GM19463 (cell line): ENCODE data around the gene RNF112.
A peak's percentile ranks its signal among the peaks of the same experiment; 100 is the strongest.

ENCODE experiments used
- ATAC-seq: cut with Tn5 transposase; IDR thresholded peaks from one replicate; pipeline ENCODE4 v1.9.1; 2021; ENCODE audit warnings: mild to moderate bottlenecking, moderate library complexity; ENCODE audit not compliant: unreplicated experiment

The RNF112 gene

DNA sequence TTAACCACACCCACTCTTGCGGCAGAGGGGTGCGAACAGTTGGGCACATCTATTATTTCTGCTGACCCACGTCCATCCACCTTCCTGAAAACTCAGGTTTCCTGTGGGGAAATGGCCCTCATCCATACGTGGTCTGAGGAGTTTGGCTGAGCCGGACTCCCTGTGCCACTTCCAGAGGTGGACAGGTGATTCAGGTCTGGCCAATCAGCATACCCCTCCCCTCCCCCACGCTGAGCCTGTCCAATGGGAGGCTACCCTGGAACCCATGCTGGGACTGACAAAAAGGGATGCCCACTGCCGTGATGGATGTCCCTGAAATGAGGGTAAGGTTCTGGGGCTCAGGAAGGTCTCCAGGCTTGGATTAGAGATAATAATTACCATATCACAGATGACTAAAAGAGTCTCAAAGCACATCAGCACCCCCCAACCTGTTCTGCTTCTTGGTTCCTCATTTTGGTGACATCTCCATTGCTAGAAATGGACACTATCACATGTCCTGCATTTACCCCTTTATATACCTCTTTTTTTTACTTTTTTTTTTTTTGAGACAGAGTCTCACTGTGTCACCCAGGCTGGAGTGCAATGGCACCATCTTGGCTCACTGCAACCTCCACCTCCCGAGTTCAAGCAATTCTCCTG is 38.0 kb upstream of the RNF112 start:
- no peak for ATAC-seq

DNA sequence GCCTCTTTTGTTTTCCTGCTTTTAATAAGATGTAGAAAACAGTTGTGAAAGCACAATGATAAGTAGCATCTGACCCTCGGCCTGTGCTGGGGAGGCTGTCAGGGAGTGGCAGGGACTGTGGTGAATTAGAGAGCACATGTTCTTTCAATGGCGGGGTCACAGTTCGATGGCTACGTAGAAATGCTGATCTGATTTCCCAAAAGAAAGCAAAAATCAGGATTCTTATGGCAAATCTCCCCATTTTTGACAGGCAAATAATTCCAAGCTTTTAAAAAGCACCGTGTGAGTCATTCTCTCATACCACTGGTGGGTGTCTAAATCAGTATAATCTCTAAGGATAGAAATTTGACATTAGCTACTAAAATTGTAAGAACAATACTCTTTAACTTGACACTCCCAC is 36.9 kb upstream of the RNF112 start:
- no peak for ATAC-seq

DNA sequence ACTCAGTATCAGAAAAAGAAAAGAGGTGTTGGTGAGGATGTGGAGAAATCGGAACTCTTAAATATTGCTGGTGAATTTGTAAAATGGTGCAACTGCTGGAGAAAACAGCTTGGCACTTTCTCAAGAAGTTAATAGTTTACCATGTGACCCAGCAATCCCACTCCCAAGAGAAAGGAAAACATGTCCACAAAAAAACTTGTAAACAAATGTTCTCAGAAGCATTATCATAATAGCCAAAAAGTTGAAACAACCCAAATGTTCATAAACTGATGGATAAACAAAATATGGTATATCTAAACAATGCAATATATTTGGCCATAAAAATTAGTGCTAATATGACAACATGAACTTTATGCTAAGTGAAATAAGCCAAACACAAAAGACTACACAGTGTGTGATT is 35.3 kb upstream of the RNF112 start:
- no peak for ATAC-seq

DNA sequence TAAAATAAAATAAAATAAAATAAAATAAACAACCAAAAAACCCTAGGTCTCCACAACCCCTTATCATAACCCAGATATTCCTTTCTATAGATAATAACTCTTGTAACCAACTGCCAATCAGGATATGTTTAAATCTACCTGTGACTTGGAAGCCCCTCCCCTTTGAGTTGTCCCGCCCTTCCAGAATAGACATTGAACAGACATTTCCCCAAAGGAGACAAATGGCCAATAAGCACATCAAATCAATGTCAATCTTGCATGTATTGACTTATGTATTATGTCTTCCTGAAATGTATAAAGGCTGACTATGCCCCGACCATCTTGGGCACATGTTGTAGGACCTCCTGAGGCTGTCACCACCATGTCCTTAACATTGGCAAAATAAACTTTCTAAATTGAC is 34.2 kb upstream of the RNF112 start:
- ATAC-seq: no peak

DNA sequence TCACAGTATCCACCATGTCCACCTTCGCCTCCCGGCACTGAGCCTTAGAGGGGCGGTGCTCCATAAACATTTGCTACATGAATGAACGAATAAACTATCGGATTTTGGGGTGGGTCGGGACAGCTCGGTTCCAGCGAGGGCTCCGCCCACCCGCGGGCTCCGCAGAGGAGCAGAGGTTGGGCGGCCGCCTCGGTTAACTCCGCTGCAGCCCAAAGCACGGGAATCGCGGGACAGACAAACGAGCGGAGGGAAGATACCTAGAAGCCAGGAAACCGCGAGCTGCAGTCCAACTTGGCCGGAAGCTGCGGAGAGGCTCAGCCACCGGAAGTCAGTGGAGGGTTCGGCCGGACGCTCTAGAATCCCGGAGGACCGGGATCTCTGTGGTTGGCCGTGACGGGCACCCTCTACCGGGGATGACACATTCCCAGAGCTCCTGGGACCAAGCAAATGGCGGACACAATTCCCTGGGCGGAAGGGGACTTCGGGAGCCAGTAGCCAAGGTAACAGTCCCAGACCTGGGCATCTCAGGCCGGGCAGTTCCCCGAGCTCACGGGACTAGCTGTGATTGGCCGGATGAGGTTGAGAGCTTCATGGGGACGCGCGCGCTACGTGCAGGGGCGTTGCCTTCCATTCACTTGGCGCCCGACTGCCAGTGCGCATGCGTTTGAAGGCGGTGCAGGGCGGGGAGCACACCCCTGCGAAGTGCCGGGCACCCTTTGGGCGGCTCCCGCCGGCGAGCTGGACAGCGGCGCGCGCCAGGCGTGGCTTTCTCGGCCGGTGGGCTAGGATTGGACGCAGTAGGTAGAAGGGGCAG is 33.2 kb upstream of the RNF112 start:
- ATAC-seq: peak; percentile 93

DNA sequence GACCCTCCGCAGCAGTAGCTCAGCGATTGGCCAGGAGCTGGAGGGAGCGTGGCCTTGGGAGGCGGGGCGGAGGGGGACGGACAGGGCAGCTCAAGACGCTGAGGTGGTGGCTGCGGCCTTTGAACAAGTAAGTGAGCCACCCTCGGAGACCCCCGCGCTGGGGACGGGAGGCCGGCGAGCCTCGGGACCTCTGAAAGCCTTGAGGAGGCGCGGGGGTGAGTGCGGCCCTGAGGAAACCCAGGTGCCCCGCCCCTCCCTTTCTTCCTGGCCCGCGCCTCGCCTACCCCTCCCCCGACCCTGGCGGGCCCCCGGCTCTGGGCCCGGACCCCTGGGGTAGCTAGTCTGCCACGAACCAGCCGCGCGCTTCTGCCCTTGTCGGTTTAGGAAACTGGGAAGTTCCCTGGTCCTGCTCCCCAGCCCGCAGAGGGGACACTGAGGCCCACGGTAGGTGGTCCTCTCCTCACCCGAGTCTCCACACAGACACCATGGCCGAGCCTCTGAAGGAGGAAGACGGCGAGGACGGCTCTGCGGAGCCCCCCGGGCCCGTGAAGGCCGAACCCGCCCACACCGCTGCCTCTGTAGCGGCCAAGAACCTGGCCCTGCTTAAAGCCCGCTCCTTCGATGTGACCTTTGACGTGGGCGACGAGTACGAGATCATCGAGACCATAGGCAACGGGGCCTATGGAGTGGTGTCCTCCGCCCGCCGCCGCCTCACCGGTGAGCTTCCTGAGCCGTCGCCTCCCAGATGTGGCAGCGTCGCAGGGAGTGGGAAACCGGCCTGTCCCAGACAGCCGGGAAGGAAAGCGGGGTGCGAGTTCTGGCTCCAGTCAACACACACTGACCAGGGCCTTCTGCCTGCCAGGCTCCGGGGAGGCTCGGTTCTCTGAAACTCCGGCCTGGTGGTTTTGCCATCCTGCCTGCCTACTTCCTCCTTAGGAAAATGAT is 32.3 kb upstream of the RNF112 start, which contains the start of gene MAPK7:
Gene MAPK7, plus strand, starts transcription at position 83 of the 945 bp plus-strand sequence. Its CDS starts 403 bp downstream, at position 486.
- peak; percentile 3 for ATAC-seq

DNA sequence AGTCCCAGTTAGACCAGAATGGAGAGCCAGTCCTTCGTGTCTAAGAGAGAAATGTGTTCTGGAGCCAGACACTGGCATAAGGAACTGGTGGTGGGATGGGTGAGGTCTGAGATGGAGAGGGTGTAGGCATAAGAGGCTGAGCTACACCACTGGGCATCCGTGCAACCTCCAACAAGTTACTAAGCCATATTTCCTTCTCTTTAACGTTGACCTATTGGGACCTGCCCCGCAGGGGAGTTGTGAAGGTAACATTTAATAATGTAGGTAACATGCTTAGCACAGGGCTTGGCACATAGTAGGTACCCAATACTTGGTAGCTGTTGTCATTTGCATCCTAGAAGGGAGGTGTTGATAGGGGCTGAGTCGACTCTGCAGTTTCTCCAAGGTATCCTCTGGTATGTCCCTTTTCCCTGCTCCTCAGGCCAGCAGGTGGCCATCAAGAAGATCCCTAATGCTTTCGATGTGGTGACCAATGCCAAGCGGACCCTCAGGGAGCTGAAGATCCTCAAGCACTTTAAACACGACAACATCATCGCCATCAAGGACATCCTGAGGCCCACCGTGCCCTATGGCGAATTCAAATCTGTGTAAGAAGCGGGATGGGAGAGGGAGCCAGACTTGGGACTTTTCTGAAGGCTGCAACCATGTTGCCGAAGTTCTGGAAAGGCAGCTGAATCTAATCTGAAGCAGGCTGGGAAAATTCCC is 31.5 kb upstream of the RNF112 start:
- no peak for ATAC-seq

DNA sequence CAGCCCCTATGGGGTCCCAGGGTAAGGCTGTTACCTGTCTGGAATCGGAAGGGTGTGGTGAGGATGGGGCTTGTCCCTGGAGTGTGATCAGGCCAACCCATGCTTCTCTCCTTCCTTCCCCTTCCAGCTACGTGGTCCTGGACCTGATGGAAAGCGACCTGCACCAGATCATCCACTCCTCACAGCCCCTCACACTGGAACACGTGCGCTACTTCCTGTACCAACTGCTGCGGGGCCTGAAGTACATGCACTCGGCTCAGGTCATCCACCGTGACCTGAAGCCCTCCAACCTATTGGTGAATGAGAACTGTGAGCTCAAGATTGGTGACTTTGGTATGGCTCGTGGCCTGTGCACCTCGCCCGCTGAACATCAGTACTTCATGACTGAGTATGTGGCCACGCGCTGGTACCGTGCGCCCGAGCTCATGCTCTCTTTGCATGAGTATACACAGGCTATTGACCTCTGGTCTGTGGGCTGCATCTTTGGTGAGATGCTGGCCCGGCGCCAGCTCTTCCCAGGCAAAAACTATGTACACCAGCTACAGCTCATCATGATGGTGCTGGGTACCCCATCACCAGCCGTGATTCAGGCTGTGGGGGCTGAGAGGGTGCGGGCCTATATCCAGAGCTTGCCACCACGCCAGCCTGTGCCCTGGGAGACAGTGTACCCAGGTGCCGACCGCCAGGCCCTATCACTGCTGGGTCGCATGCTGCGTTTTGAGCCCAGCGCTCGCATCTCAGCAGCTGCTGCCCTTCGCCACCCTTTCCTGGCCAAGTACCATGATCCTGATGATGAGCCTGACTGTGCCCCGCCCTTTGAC is 30.3 kb upstream of the RNF112 start:
- no peak for ATAC-seq

DNA sequence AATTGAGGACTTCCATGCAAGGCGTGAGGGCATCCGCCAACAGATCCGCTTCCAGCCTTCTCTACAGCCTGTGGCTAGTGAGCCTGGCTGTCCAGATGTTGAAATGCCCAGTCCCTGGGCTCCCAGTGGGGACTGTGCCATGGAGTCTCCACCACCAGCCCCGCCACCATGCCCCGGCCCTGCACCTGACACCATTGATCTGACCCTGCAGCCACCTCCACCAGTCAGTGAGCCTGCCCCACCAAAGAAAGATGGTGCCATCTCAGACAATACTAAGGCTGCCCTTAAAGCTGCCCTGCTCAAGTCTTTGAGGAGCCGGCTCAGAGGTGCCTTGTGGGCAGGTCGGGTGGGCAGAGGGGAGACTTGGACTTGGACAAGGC is 29.7 kb upstream of the RNF112 start:
- ATAC-seq: no peak

DNA sequence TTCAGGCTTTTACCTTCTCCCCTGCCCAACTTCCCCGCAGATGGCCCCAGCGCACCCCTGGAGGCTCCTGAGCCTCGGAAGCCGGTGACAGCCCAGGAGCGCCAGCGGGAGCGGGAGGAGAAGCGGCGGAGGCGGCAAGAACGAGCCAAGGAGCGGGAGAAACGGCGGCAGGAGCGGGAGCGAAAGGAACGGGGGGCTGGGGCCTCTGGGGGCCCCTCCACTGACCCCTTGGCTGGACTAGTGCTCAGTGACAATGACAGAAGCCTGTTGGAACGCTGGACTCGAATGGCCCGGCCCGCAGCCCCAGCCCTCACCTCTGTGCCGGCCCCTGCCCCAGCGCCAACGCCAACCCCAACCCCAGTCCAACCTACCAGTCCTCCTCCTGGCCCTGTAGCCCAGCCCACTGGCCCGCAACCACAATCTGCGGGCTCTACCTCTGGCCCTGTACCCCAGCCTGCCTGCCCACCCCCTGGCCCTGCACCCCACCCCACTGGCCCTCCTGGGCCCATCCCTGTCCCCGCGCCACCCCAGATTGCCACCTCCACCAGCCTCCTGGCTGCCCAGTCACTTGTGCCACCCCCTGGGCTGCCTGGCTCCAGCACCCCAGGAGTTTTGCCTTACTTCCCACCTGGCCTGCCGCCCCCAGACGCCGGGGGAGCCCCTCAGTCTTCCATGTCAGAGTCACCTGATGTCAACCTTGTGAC is 29.1 kb upstream of the RNF112 start:
- ATAC-seq: no peak

DNA sequence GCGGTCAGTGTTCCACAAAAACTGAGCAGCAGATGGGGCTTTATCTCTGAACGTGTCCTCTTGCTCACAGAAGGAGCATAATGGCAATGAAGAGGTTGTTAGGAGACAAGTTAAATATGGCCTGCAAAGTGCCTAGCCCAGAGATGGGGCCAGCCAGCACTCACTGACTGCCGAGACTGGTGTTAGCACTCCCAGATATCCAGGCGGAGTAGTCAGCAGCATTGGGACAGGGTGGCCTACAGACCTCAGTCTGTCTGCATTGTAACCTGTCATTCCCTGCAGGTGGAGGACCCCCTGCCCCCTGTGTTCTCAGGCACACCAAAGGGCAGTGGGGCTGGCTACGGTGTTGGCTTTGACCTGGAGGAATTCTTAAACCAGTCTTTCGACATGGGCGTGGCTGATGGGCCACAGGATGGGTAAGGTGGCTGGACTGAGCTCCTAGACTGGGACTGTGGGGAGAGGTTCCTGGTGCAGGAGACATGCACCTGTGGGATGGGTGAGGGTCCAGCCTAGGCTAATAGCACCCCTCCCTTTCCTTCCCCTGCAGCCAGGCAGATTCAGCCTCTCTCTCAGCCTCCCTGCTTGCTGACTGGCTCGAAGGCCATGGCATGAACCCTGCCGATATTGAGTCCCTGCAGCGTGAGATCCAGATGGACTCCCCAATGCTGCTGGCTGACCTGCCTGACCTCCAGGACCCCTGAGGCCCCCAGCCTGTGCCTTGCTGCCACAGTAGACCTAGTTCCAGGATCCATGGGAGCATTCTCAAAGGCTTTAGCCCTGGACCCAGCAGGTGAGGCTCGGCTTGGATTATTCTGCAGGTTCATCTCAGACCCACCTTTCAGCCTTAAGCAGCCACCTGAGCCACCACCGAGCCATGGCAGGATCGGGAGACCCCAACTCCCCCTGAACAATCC is 28.2 kb upstream of the RNF112 start:
- no peak for ATAC-seq

DNA sequence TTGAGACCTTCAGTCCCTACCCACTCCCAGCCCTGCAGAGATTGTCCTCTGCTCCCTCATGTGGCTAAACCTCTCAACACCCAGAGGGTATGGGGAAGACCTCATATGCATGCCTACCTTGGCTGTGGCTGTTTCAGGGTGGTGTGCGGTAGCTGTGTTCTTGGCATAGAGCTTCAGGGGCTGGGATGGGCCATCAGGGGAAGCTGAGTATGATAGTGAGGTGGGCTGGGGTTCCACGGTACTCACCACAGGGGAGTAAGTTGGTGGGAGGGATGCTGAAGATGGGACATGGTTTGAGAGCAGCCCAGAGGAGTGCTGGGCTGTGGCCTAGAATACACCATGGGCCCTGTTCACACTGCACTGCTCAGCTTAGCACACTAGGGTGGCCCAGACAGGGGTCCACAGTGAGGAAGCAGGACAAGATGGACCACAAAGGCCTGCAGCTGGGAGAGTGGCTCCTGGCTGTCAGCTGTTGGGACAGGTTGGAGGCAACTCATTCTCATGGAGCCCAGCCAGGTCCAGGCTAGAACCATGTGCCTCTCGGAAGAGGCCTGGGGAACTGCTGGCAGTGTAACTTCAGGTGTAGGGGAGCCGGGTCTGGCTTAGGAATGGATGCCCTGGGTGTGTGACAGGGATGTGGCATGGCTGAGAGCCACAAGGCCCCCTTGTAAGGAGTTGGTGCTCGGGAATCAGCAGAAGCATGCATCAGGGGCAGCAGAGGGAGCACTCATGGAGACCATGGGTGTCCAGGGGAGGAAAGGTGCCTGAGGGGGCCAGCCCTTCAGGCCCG is 27.2 kb upstream of the RNF112 start:
- no peak for ATAC-seq

DNA sequence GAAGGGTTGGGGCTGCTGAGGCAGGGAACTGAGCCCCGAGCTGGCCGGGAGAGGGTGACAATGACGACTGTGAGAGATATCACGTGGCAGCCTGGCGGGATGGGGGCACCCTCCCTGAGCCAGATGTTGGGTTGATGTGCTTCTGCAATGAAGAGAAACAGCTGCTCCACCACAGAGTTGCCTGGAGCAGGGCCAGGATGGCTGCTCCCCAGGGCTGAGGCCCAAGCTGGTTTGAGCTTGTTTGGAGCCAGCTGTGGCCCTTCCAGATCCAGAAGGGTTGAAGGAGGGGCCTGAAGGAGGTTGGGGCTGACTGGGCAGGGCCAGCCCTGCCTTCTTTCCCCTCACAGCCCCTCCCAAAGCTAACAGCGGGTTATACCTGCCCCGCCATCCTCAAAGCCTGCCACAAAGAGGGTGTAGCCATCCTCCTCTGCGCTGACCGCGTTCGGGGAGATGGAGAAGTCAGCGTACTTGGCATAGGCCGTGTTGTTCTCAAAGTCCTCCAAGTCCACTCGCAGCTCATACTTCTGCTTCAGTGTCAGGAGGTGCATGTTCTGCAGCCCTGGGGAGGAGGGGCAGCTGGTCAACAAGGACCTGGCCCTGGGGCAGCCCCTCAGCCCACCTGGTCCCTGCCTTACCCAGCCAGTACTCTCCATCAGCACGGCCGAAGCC is 26.2 kb upstream of the RNF112 start:
- ATAC-seq: no peak

DNA sequence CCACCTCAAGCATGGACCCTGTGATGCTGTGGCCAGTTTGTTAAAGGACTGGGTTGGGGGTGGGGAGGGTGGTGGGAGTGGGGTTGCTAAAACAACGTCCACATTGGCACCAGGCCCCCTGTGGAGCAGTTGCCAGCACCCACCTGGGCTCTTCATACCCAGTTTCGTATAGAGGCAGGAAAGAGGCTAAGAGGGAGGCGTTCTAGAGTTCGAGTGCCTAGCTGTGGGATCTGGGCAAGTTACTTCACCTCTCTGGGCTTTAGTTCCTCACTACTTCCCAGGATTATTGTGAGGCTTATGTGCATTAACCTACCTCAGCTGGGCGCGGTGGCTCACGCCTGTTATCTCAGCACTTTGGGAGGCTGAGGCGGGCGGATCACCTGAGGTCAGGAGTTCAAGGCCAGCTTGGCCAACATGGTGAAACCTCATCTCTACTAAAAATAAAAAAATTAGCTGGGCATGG is 25.5 kb upstream of the RNF112 start:
- no peak for ATAC-seq

DNA sequence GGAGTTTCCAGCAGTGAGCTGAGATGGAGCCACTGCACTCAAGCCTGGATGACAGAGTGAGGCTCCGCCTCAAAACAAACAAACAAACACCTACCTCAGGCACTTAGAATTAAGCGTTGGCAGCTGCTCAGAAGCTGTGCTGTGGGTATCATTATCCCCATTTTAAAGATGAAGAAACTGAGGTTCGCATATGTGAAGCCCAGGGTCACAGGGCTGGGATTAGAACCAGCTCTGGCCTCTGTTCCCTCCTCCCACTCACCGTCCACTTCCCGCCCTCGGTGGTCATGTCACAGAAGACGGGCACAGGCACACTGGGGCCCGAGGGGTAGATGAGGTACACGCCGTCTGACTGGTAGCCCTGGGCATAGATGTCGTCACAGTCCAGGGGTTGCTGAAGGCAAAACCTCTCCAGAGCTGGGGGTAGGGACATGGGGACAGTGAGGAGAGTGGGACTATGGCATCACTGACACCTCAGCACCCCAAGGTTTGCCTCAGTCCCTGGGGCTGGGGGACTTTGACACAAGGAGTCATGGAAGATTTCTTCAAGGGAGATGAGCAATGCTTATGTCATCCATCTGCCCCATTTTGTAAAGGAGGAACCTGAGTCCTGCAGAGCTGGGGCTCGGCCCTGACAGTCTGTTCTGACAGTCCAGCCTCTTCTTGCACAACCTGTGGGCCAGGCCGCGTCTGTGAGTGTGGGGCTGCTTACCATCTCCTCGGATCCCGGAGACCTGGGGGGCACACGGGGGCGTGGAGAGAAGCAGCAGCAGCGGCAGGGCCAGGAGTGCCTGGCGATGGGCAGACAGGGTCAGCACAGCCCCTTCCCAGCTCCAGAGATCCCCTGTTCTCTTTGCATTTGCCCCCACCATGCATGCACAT is 24.7 kb upstream of the RNF112 start:
- ATAC-seq: no peak
